C4-2B (cell line): ENCODE data around the gene FXYD1.

Source experiments
- H3K27ac ChIP-seq: fragments of 450-650 bp; 2 replicates; pipeline ENCODE4 v1.5.1; 2017
- CTCF ChIP-seq: fragments of 450-650 bp; conservative IDR thresholded peaks from 2 replicates; pipeline ENCODE4 v1.5.1; 2017; ENCODE audit warnings: mild to moderate bottlenecking
- ZFX ChIP-seq: fragments of 450-650 bp; IDR thresholded peaks from 2 replicates; pipeline ENCODE4 v1.6.1; 2017

FXYD1 gene

DNA sequence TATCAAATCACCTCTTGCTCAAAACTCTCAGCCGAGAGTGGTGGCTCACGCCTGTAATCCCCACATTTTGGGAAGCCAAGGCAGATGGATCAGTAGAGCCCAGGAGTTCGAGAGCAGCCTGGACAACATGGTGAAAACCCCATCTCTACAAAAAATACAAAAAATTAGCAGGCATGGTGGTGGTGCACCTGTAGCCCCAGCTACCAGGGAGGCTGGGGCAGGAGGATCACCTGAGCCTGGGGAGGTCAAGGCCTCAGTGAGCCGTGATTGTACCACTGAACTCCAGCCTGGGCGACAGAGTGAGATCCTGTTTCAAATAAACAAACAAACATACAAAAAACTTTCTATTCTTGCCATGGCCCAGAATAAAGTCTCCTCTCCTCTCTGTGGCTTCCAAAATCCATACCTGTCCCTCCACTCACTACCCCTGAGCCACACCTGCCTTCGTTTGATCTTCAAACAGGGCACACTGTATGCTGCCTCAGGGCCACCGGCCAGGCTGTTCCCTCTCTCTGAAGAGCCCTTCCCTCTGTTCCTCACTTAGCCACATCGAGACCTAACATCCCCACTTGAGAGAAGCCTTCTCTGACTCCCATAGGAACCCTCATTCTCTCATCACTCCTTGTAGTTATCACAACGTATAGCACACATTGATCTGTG, 10.1 kb upstream of the FXYD1 start:
- no peak for TF ChIP-seq ZFX
- no peak overlapping the region for H3K27ac ChIP-seq

GRCh38 chr19:35129724-35130274, 8.8 kb upstream of the FXYD1 start:
- peak overlapping the region; percentile 53 for H3K27ac ChIP-seq
- peak; percentile 22; the same call in 1 of the 2 replicates for TF ChIP-seq ZFX

DNA sequence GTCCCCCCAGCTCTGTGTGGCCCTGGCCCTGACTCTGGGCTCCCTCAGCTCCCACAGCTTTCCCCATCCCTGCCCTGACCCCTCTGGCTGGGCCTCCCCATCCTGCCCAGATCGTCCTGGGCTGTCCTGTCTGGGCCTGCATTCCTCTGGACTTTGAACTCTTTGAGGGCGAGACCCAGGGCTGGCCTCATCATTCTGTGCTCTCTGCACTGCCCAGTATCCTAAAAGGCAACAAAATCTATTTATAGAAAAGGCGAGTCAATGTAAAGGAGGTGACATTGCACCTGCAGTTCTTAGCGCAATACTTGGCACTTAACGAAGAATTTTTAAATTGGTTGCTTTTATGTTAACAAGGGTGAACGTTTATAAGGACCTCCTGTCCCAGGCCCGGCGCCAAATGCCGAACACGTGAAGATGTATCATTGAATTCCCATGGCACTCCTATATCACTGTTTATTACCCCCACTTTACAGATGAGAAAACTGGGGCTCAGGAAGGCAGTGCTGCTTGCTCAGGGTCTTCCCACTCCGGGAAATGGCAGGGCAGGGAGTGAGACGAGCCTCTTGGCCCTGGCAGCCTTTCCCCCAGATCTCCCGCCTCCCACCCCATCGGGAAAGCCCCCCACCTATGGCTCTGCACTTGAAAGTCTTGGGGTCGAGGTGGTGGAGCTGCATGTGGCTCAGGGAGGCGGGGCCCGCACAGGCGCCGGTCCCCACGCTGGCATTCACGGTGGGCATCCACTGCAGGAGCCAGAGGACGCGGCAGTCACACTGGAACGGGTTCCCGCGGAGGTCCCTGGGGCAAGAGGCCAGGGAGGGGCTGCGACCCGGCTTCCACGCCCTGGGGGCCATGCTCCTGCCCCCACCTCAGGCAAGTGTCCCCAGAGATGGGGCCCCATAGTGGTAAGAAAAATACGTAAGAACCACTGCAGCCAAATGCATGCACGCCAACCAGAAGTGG, 7.6 kb upstream of the FXYD1 start:
- H3K27ac ChIP-seq, result peak overlapping the region; percentile 53
- TF ChIP-seq ZFX (no peak), CTCF (no peak)

DNA sequence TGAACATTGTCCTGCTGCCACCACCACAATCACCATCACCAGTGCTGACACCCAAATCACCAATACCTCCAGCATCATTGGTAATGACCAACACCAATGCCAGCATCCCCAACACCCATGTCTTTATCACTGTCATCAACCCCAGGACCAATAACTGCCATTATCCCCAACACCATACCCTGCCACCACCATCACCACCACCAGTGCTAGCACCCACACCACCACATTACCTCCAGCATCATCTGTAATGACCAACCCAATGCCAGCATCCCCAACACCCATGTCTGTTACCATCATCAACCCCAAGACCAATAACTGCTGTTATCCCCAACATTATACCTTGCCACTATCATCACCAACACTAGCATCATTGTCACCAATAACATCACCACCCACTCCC, 6.4 kb upstream of the FXYD1 start:
- H3K27ac ChIP-seq, result no peak overlapping the region
- TF ChIP-seq ZFX, result no peak
- TF ChIP-seq CTCF, result no peak

GRCh38 chr19:35133826-35134225, 4.8 kb upstream of the FXYD1 start:
- H3K27ac ChIP-seq, result no peak overlapping the region
- TF ChIP-seq ZFX (no peak), CTCF (no peak)

DNA sequence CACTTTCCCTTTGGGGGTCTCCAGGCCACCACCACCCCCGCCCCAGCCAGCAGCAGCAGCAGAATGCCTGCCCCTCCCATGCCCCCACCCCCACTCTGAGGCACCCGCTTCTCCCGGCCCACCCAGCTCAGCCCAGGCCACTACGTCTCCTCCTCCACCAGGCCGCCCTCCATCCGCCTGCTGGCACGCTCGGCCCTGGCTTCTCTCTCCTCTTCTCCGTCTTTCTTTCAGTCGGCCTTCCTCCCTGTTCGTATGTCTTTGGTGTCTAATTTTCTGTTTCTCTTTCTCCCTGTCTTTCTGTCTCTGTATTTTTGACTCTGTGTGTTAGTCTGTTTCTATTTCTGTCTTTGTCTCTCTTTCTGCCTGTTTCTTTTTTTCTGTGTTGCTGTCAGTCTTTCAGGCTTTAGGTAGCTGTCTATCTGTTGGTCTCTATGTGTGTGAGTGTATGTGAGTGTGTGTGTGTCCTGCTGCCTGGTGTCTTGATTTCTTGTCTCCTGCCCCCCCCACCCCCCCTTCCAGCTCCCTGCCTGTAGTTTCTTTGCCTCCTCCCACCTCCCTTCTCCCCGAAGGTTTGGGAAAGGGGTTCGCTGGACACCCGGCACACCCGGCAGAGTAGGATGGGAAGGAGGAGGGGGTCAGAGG, 3.9 kb upstream of the FXYD1 start, which contains the start of gene LGI4:
Gene LGI4, minus strand, starts transcription at position 459 of the 642 bp plus-strand sequence. Its CDS starts 379 bp downstream, at position 80.
- TF ChIP-seq CTCF, result no peak
- H3K27ac ChIP-seq, result no peak within 1 kb of the TSS

DNA sequence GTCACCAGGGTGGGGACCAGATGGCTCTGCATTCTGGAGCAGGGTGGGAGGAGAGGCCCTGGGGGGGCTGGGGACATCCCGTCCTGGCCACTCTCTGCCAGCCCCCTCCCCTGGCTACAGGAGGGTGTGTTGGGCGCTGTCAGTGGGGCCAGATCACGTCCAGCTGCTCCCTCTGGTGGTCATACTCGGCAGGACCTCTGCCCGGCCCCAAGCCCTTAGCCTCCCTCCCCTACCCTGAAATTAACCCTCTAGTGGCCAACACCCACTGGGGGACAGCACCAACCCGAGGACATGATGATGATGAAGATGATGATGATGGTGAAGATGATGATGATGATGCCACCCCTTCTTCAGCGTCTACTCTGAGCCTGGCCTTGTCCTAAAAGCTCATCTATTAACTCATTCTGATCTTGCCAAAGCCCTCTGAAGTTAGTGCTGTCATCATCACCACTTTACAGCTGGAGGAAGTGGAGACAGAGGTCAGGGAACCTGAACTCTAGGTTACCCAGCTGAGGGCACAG, 3.2 kb upstream of the FXYD1 start:
- TF ChIP-seq ZFX, result no peak
- peak; percentile 94 for TF ChIP-seq CTCF
- no peak overlapping the region for H3K27ac ChIP-seq
